PFSK-1 (cell line): ENCODE results near the gene CABLES2.
A peak's percentile ranks its signal among the peaks of the same experiment; 100 is the strongest.

Experiments
- FOXP2 ChIP-seq: optimal IDR thresholded peaks from 2 replicates; pipeline ENCODE3; 2011; ENCODE audit warnings: borderline replicate concordance, control low read depth, inconsistent platforms; ENCODE audit not compliant: insufficient read depth; ENCODE audit errors: extremely low read length, extremely low read depth
- POLR2AphosphoS5 ChIP-seq: IDR thresholded peaks from 2 replicates; pipeline ENCODE4 v1.6.1; 2012; ENCODE audit warnings: low read depth, mild to moderate bottlenecking, control low read depth, low read length, moderate library complexity
- SIN3A ChIP-seq: IDR thresholded peaks from 2 replicates; pipeline ENCODE4 v1.6.1; 2012; ENCODE audit warnings: mild to moderate bottlenecking, low read length, moderate library complexity, borderline replicate concordance; ENCODE audit not compliant: insufficient read depth
- TAF1 ChIP-seq: IDR thresholded peaks from 2 replicates; pipeline ENCODE4 v1.6.1; 2012; ENCODE audit warnings: low read length, control low read depth, borderline replicate concordance; ENCODE audit not compliant: insufficient read depth
- TF ChIP-seq, protein P1 (sequence below), 2 experiments: IDR thresholded peaks; 2 replicates each; pipeline versions ENCODE4 v1.6.1 to v1.8.0; 2011 to 2012; ENCODE audit warnings: low read depth in 2 of 2, low read length in 2 of 2, control low read depth in 1 of 2, inconsistent platforms in 1 of 2, mild to moderate bottlenecking in 1 of 2, moderate library complexity in 1 of 2; ENCODE audit not compliant: insufficient read depth in 1 of 2

CABLES2 gene

DNA sequence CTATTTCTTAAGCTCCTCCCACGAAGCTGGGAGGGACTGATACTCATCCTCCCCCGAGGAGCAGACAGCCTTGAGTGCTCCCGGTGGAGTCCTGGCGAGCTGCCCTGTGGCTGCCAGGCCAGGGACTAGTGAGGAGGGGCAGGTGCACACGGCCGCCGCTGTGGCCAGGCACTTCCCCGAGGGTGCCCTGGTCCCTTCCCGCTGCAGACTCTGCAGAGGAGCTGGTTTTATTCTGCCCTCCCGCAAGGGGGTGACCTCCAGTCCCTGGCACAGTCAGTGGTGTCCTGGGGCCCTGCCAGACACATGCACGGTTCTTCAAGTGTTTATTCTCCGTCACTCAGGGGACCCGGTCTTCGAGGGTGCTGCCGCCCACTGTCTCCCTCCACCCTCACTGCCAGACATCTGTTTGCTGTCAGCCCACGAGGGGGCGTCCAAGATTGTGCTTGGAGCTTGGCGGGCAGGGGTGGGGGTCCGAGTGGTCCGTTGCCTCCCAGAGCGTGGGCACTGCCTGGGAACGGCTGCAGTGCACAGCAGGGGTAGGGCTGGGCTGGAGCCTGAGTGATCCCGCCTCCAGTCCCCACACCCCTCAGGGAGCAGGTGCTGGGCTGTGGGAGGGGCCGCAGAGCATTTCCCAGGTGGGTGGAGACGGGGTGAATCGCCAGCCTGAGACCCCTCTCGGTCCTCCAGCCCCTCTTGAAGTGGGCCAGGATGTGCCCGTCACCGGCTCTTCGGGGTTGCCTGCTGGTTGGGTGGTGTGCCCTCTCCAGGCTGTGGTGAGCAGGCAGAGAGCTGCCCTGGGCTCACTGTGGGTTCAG, 3.1 kb upstream of the CABLES2 start:
- peak; percentile 7 for TF ChIP-seq FOXP2
- TF ChIP-seq SIN3A, result no peak

DNA sequence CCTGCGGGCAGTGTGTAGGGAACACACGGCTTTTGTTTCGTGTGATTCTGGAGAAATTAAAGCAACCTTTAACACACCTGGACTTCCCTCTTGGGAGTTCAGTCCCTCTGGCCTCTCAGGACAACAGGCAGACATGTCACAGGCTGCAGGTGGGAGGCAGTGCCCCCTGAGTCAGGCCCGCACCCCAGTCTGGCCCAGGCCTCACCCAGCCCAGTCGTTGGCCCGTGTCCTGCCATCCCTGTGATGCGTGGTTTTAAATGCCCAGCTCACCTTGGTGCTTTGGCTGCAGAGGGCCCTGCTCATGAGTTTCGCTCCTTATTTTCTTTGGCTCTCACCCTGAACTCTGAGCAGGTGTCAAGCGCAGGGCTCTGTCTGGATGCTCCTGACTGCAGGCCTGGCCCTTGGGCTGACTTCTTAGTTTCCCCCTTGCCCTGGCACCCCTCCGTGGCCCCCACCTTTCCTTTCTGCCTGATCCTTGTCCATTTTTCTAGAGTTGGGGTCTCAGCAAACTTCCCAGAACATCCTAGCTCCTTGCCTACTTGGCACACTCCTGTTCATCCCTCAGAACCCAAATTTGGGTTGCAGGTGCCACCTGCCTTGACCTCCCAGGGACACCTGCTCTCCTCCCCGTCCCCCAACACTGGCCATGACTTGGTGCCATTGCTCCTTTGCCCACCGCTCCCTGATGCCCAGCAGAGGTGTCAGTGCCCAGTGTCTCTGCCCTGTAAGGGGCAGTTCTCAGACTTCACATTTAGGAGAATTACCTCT, 2.2 kb upstream of the CABLES2 start:
- no peak for TF ChIP-seq TAF1
- TF ChIP-seq, protein P1, sequence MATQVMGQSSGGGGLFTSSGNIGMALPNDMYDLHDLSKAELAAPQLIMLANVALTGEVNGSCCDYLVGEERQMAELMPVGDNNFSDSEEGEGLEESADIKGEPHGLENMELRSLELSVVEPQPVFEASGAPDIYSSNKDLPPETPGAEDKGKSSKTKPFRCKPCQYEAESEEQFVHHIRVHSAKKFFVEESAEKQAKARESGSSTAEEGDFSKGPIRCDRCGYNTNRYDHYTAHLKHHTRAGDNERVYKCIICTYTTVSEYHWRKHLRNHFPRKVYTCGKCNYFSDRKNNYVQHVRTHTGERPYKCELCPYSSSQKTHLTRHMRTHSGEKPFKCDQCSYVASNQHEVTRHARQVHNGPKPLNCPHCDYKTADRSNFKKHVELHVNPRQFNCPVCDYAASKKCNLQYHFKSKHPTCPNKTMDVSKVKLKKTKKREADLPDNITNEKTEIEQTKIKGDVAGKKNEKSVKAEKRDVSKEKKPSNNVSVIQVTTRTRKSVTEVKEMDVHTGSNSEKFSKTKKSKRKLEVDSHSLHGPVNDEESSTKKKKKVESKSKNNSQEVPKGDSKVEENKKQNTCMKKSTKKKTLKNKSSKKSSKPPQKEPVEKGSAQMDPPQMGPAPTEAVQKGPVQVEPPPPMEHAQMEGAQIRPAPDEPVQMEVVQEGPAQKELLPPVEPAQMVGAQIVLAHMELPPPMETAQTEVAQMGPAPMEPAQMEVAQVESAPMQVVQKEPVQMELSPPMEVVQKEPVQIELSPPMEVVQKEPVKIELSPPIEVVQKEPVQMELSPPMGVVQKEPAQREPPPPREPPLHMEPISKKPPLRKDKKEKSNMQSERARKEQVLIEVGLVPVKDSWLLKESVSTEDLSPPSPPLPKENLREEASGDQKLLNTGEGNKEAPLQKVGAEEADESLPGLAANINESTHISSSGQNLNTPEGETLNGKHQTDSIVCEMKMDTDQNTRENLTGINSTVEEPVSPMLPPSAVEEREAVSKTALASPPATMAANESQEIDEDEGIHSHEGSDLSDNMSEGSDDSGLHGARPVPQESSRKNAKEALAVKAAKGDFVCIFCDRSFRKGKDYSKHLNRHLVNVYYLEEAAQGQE (IDR thresholded peaks at IDR 0.05; ENCODE audit: insufficient read depth in 1 of 2, low read depth in 2 of 2, low read length in 2 of 2), result no peak
- no peak for TF ChIP-seq SIN3A
- TF ChIP-seq FOXP2, result no peak

DNA sequence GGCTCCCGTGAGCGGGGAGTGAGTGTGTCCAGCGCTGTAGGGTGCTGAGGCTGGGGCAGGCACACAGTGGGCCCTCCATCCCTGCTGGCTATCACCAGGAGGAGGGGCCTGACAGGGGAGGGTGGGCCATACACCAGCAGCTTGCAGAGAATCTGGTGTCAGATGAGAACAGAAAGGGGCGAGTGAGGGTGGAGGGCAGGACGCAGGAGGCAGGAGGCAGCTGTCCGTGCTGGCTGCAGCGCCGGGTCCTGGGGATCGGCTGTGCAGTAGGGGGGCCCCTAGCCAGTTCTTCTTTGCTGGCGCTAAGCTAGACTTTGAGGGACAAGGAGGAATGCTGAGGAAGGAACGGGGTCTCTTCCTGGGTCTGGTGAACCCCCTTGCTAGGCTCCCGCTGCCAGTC, 1.6 kb upstream of the CABLES2 start:
- TF ChIP-seq TAF1 (no peak), SIN3A (no peak)

DNA sequence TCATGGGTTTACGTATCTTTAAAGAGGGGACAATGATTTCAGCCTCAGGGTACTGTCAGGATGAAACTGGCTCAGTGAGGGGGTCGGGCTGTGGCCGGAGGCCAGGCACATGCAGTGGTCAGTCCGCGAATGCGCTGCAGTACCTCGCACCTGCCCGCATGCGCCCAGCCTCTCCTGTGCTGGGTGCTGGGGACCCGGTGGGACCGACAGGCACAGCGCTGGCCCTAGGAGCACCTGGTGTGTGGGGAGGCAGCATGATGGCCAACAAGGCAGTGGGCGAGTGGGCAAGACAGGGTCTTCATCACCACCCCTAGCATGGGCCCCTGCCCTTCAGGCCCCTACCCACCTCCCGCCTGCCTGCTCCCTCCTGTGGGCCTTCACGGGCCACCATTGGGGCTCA, 970 bp upstream of the CABLES2 start:
- no peak for TF ChIP-seq SIN3A

DNA sequence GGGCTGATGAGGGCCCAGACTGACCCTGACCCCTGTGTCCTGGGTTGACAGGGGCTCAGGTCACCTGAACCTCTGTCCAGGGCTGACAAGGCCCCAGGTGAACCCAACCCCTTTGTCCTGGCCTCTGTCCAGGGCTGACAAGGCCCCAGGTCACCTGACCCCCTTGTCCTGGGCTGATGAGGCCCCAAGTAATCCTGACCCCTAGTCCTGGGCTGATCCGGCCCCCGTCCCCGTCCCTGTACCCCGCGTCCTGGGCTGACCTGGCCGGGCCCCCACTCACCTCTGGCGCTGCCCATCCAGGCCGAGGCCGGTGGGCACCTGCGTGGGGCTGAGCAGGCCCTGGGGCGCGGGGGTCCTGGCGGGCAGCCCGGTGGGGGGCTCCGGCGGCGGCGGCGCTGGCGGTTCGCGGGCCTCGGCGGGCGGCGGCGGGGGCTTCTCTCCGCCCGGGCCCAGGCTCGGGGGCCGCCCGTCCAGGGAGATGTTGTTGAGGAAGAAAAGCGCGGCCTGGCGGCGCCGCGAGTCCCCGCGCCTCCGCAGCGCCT, 379 bp downstream of the CABLES2 start:
- TF ChIP-seq SIN3A, result no peak
- TF ChIP-seq TAF1, result no peak
- no peak for TF ChIP-seq FOXP2
- TF ChIP-seq, protein P1 (IDR thresholded peaks at IDR 0.05; ENCODE audit: insufficient read depth in 1 of 2, low read depth in 2 of 2, low read length in 2 of 2), result 0 out of 4 replicates have a peak, but pooled peaks of 1 of the 2 experiments have one; percentile 17
- TF ChIP-seq POLR2AphosphoS5, result no peak

DNA sequence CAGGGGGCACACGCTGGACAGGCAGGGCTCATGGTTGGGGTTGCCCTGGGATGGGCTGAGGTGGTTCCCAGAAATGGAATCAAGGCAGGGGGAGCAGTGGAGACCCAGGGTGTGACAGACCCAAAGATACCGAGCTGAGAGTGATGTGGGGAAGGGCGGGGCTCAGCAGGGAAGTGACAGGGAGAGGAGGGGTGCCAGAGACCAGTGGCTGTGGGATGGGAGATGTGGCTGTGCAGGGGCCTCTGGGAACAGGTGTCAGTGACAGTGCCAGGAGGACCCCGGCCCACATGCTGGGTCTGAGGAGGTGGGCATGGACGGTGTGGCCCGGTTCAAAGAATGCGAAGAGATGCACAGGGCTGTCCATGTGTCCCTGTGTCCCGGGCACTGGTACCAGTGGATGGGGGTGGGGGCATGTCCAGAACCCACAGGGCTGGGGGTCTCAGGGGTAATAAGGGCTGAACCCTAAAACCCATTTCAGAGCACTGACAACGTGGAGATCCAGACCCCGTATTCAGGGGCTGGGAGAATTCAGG, 1.0 kb downstream of the CABLES2 start:
- no peak for TF ChIP-seq FOXP2
- no peak for TF ChIP-seq SIN3A
- TF ChIP-seq, protein P1 (IDR thresholded peaks at IDR 0.05; ENCODE audit: insufficient read depth in 1 of 2, low read depth in 2 of 2, low read length in 2 of 2), result no peak
- no peak for TF ChIP-seq POLR2AphosphoS5
- no peak for TF ChIP-seq TAF1
